Endothelial cell of umbilical vein (primary cell): ENCODE results near the gene PTPRT. TPM values are rescaled to one million over a fixed set of nuclear protein-coding genes. Genes with fewer than 3 reads are reported as not detected.

Experiments
- BruUV-seq: library from RNA; stranded (reverse); fragments of 400-500 nt; replicated peaks from 2 replicates; lab custom pipeline; 2021; lab: Mats Ljungman, UMichigan
- CTCF ChIA-PET: fragments of 300-600, 350-600 bp; sonication (Branson Sonifier 250); formaldehyde crosslinking; loops from one replicate; lab custom pipeline; 2021; ENCODE audit warnings: antibody characterized with exemption, inconsistent platforms; lab: Charles Lee
- POLR2A ChIA-PET: fragments of 300-600, 350-600 bp; sonication (Branson Sonifier 250); formaldehyde crosslinking; loops from one replicate; lab custom pipeline; 2021; ENCODE audit warnings: antibody characterized with exemption, inconsistent platforms; lab: Charles Lee
- DNase-seq: peaks from one replicate; pipeline ENCODE4 v3.0.0-alpha.2; 2011; ENCODE audit warnings: low read depth, low spot score
- FAIRE-seq: peaks from 2 replicates; lab custom pipeline; 2011; peaks lifted over from hg19 to GRCh38; lab: Jason Lieb, UNC
- H2AFZ ChIP-seq: 2 replicates; pipeline ENCODE4 v1.6.0; 2012; ENCODE audit warnings: low read depth, low read length, control low read depth, inconsistent platforms
- H3K27ac ChIP-seq: 2 replicates; pipeline ENCODE4 v1.5.1; 2011; ENCODE audit warnings: low read depth, mild to moderate bottlenecking, control low read depth, low read length, moderate library complexity; ENCODE audit not compliant: insufficient read depth
- H3K27me3 ChIP-seq, 2 experiments: 2 replicates each; pipeline versions ENCODE4 v1.6.0 to v1.6.1; 2011; ENCODE audit warnings: low read length in 2 of 2, mixed read lengths in 1 of 2; ENCODE audit not compliant: control insufficient read depth in 2 of 2, insufficient read depth in 2 of 2
- H3K36me3 ChIP-seq, 2 experiments: 2 replicates in 1 of 2; 3 replicates in 1 of 2; pipeline ENCODE4 v1.5.1; 2011; ENCODE audit warnings: low read length in 2 of 2, mild to moderate bottlenecking in 1 of 2, moderate library complexity in 1 of 2; ENCODE audit not compliant: control insufficient read depth in 2 of 2, insufficient read depth in 2 of 2; ENCODE audit errors: extremely low read depth in 1 of 2
- H3K4me1 ChIP-seq: 3 replicates; pipeline ENCODE4 v1.5.1; 2011; ENCODE audit warnings: mild to moderate bottlenecking, low read length; ENCODE audit not compliant: control insufficient read depth, insufficient read depth; ENCODE audit errors: extremely low read depth
- H3K4me2 ChIP-seq: 2 replicates; pipeline ENCODE4 v1.6.1; 2011; ENCODE audit warnings: low read length, control low read depth, mixed read lengths; ENCODE audit not compliant: insufficient read depth
- H3K4me3 ChIP-seq, 3 experiments: fragments of 200-600 bp in 1 of 3; sonication (generic), shearing (Covaris generic) in 1 of 3; replicated peaks in 1 of 3; 2 replicates each; pipeline ENCODE4 v1.5.1; 2011 to 2016; ENCODE audit warnings: control low read depth in 3 of 3, low read length in 3 of 3, mild to moderate bottlenecking in 2 of 3, inconsistent platforms in 1 of 3, low read depth in 1 of 3, moderate library complexity in 1 of 3; ENCODE audit not compliant: insufficient read depth in 1 of 3
- H3K79me2 ChIP-seq: 2 replicates; pipeline ENCODE4 v1.6.0; 2012; ENCODE audit warnings: low read length, inconsistent platforms; ENCODE audit not compliant: control insufficient read depth, insufficient read depth
- H3K9ac ChIP-seq: replicated peaks from 2 replicates; pipeline ENCODE3; 2011; ENCODE audit warnings: low read length, control low read depth; ENCODE audit not compliant: insufficient read depth; ENCODE audit errors: extremely low read depth
- H3K9me1 ChIP-seq: replicated peaks from 3 replicates; pipeline ENCODE4 v1.6.0; 2011; ENCODE audit warnings: mild to moderate bottlenecking, low read length; ENCODE audit not compliant: control insufficient read depth, insufficient read depth; ENCODE audit errors: extremely low read depth
- H3K9me3 ChIP-seq: replicated peaks from 2 replicates; pipeline ENCODE4 v1.5.1; 2012; ENCODE audit warnings: low read length, inconsistent platforms; ENCODE audit not compliant: control insufficient read depth, insufficient read depth
- H4K20me1 ChIP-seq: replicated peaks from 2 replicates; pipeline ENCODE3; 2011; ENCODE audit warnings: mild to moderate bottlenecking, low read length; ENCODE audit not compliant: control insufficient read depth, insufficient read depth; ENCODE audit errors: extremely low read depth
- CTCF ChIP-seq, 2 donors: IDR thresholded peaks; 1 replicate in 1 of 2; 2 replicates in 1 of 2; pipeline ENCODE4 v1.5.1; 2011; ENCODE audit warnings: low read length in 2 of 2, mild to moderate bottlenecking in 2 of 2, moderate library complexity in 2 of 2, control low read depth in 1 of 2, inconsistent platforms in 1 of 2, low read depth in 1 of 2; ENCODE audit not compliant: insufficient read depth in 1 of 2; ENCODE audit errors: extremely low read depth in 1 of 2
- EZH2 ChIP-seq: IDR thresholded peaks from 2 replicates; pipeline ENCODE4 v1.6.1; 2012; ENCODE audit warnings: borderline replicate concordance, low read depth, mild to moderate bottlenecking, moderate library complexity, low read length, inconsistent platforms; ENCODE audit not compliant: severe bottlenecking
- FOS ChIP-seq: IDR thresholded peaks from 2 replicates; pipeline ENCODE4 v1.6.1; 2011; ENCODE audit warnings: mild to moderate bottlenecking, low read length, moderate library complexity, borderline replicate concordance; ENCODE audit not compliant: insufficient read depth
- GATA2 ChIP-seq: IDR thresholded peaks from 2 replicates; pipeline ENCODE4 v1.7.0; 2011; ENCODE audit warnings: low read depth, mild to moderate bottlenecking, moderate library complexity, mixed read lengths, low read length; ENCODE audit not compliant: insufficient read length, insufficient read depth
- JUN ChIP-seq: IDR thresholded peaks from 2 replicates; pipeline ENCODE4 v1.6.1; 2011; ENCODE audit warnings: borderline replicate concordance, low read depth; ENCODE audit not compliant: insufficient read length, insufficient read depth
- MAX ChIP-seq: IDR thresholded peaks from 2 replicates; pipeline ENCODE4 v1.6.1; 2011; ENCODE audit not compliant: insufficient read depth, insufficient read length
- MYC ChIP-seq: IDR thresholded peaks from one replicate; pipeline ENCODE4 v1.6.1; 2011; ENCODE audit warnings: mild to moderate bottlenecking, low read depth, low read length
- POLR2A ChIP-seq: IDR thresholded peaks from 2 replicates; pipeline ENCODE4 v1.6.1; 2012; ENCODE audit warnings: low read depth, mild to moderate bottlenecking, control low read depth, low read length
- POLR2AphosphoS5 ChIP-seq: IDR thresholded peaks from 2 replicates; pipeline ENCODE4 v1.6.1; 2012; ENCODE audit warnings: low read depth, mild to moderate bottlenecking, control low read depth, low read length, moderate library complexity; ENCODE audit not compliant: insufficient read depth
- dilution Hi-C: fragments of 300-500 bp; cut with MboI; formaldehyde crosslinking; loops from one replicate; pipeline ENCODE4 v1.15.0; 2019; ENCODE audit warnings: low sequenced_read_pairs; ENCODE audit not compliant: extremely low pct_ligation_motif_present
- intact Hi-C: fragments of 100-400 bp; cut with micrococcal nuclease; formaldehyde crosslinking; loops from one replicate; pipeline ENCODE4 v1.10.0; 2022
- polyA plus RNA-seq, 4 experiments: library from polyadenylated mRNA; depleted of rRNA in 3 of 4; stranded (reverse) in 3 of 4; unstranded in 1 of 4; fragments of >200 nt; gene quantifications; 2 replicates each; pipeline versions ENCODE4 v1.2.1 to v1.2.3, GENCODE V29; 2011 to 2012; ENCODE audit warnings: missing spikeins in 1 of 4
- total RNA-seq: library from RNA; stranded (reverse); gene quantifications from 2 replicates; pipeline ENCODE4 v1.2.3, GENCODE V29; 2021

Gene PTPRT
- total and polyA plus RNA-seq, 2 donors (not counting 3 experiments of a cell fraction or from before 2014, with no cell fraction given) = not detected

GRCh38 chr20:42506397-42506796 is 683.3 kb downstream of the PTPRT start:
- POLR2A ChIA-PET = no interaction called here
- Histone ChIP-seq H3K27ac (no peak overlapping the region), H3K4me1 (no peaks in the 10 kb centered on the region), H2AFZ (no peak overlapping the region), H3K9me1 (no peaks in the 10 kb centered on the region), H3K9me3 (peaks cover 2% of the 10 kb centered on the region), H3K4me3 (no peak overlapping the region), H3K27me3 (no peaks in the 10 kb centered on the region), H3K4me2 (no peak overlapping the region), H3K9ac (no peak overlapping the region), H4K20me1 (no peaks in the 10 kb centered on the region), H3K79me2 (no peaks in the 10 kb centered on the region), H3K36me3 (no peaks in the 10 kb centered on the region)
- BruUV-seq = no TSS peak
- DNase-seq (no peak), FAIRE-seq (no peak)
- CTCF ChIA-PET = no interaction called here
- intact Hi-C loops (no loop called here), dilution Hi-C loops (no loop called here)
- TF ChIP-seq POLR2AphosphoS5 (no peak), CTCF (IDR thresholded peaks at IDR 0.05; ENCODE audit: extremely low read depth in 1 of 2, insufficient read depth in 1 of 2, low read depth in 1 of 2, low read length in 2 of 2) (no peak), EZH2 (no peak), POLR2A (no peak), MYC (no peak), JUN (no peak), MAX (no peak), FOS (no peak), GATA2 (no peak)
